ENCODE results near the gene PIK3C2G. TPM values are rescaled to one million over a fixed set of nuclear protein-coding genes. Genes with fewer than 3 reads are reported as not detected.

The PIK3C2G gene
- polyA plus RNA-seq, 2 of the 4 experiments (the other 2 are of a cell fraction), result 0.01 TPM; not detected in 1

DNA sequence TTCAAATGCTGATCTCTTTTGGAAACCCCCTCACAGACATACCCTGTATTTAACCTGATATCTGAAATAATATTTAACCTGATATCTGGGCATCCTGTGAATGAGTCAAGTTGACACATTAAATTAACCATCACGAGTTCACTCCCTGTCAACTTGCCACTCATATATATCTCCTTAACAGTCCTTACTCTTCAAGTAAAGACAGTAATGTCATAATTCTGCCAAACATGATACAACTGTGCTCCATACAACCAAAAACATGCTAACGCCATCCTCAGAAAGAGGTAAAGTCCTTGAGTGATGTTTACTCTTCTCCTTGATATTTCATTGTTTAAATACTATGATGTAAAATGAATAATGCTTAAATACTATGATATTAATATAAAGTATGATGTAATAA, 371.5 kb downstream of the PIK3C2G start:
- H3K4me3 ChIP-seq, result no peak overlapping the region
- WGBS (ENCODE audit: missing lambda C conversion rate), result 9% methylated on average over 2 of the region's 2 CpGs
- TF ChIP-seq, protein P1, sequence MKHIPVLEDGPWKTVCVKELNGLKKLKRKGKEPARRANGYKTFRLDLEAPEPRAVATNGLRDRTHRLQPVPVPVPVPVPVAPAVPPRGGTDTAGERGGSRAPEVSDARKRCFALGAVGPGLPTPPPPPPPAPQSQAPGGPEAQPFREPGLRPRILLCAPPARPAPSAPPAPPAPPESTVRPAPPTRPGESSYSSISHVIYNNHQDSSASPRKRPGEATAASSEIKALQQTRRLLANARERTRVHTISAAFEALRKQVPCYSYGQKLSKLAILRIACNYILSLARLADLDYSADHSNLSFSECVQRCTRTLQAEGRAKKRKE (CRISPR knock-in tag; IDR thresholded peaks at IDR 0.05; ENCODE audit: low read depth), result no peak
- TF ChIP-seq FOSL2 (IDR thresholded peaks at IDR 0.05) (no peak), FOSL2 (CRISPR knock-in tag; IDR thresholded peaks at IDR 0.05) (no peak), CBX2 (IDR thresholded peaks at IDR 0.05; ENCODE audit: borderline replicate concordance, low read depth) (no peak), CHD2 (IDR thresholded peaks at IDR 0.05; ENCODE audit: low read length, partially characterized antibody) (no peak), ESRRA (IDR thresholded peaks at IDR 0.05; ENCODE audit: borderline replicate concordance, low read length) (no peak), ZNF302 (CRISPR knock-in tag; IDR thresholded peaks at IDR 0.05) (no peak), RAD21 (conservative IDR thresholded peaks at IDR 0.05 in 1 of 2, IDR thresholded peaks at IDR 0.05 in 1 of 2) (no peak), ZFP36 (IDR thresholded peaks at IDR 0.05; ENCODE audit: borderline replicate concordance, partially characterized antibody) (no peak), PHF8 (IDR thresholded peaks at IDR 0.05; ENCODE audit: borderline replicate concordance, low read depth) (no peak), JUNB (IDR thresholded peaks at IDR 0.05) (no peak), MAZ (IDR thresholded peaks at IDR 0.05; ENCODE audit: borderline replicate concordance, low read depth, low read length) (no peak), HOXB13 (CRISPR knock-in tag; IDR thresholded peaks at IDR 0.05; ENCODE audit: low read depth) (no peak), RNF2 (IDR thresholded peaks at IDR 0.05; ENCODE audit: borderline replicate concordance, low read depth) (no peak), CEBPB (IDR thresholded peaks at IDR 0.05) (no peak), JUN (IDR thresholded peaks at IDR 0.05) (no peak), NFE2L2 (conservative IDR thresholded peaks at IDR 0.05; ENCODE audit: low read length) (no peak), GATA3 (IDR thresholded peaks at IDR 0.05; ENCODE audit: borderline replicate concordance) (no peak)
- no peak for DNase-seq (ENCODE audit: low read depth in 1 of 2, low spot score in 1 of 2)
- ATAC-seq, result no peak
- ChIA-PET CTCF (no interaction called here), POLR2A (no interaction called here)
- H3K4me1 ChIP-seq, result no peaks in the 10 kb centered on the region
- no peak overlapping the region for H3K27ac ChIP-seq
- no peak overlapping the region for H3K4me2 ChIP-seq
- no peak for FAIRE-seq
- H3K9me3 ChIP-seq, result no peaks in the 10 kb centered on the region; the same call in 2 of the 3 replicates

DNA sequence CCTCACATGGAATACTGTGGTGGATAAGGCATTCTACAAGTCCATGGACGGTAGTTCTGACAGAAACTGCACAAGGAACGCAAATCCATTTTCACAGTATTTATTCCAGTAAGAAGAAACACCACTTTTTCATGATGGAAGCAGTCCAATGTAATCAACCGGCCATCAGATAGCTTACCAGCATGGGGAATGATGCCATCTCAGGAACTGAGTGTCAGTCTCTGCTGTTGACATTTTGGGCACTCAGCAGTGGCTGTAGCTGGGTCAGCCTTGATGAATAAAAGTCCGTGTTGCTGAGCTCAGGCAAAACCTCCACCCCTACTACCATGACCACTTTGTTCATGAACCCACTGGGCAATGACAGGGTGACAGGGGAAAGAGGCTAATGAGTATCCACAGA, 373.1 kb downstream of the PIK3C2G start:
- no peak overlapping the region for H3K4me3 ChIP-seq
- DNase-seq (ENCODE audit: low read depth in 1 of 2, low spot score in 1 of 2) (no peak), ATAC-seq (no peak), FAIRE-seq (no peak)
- POLR2A ChIA-PET, result no interaction called here
- WGBS (ENCODE audit: missing lambda C conversion rate), result 39% methylated on average over 4 of the region's 4 CpGs
- TF ChIP-seq, protein P2, sequence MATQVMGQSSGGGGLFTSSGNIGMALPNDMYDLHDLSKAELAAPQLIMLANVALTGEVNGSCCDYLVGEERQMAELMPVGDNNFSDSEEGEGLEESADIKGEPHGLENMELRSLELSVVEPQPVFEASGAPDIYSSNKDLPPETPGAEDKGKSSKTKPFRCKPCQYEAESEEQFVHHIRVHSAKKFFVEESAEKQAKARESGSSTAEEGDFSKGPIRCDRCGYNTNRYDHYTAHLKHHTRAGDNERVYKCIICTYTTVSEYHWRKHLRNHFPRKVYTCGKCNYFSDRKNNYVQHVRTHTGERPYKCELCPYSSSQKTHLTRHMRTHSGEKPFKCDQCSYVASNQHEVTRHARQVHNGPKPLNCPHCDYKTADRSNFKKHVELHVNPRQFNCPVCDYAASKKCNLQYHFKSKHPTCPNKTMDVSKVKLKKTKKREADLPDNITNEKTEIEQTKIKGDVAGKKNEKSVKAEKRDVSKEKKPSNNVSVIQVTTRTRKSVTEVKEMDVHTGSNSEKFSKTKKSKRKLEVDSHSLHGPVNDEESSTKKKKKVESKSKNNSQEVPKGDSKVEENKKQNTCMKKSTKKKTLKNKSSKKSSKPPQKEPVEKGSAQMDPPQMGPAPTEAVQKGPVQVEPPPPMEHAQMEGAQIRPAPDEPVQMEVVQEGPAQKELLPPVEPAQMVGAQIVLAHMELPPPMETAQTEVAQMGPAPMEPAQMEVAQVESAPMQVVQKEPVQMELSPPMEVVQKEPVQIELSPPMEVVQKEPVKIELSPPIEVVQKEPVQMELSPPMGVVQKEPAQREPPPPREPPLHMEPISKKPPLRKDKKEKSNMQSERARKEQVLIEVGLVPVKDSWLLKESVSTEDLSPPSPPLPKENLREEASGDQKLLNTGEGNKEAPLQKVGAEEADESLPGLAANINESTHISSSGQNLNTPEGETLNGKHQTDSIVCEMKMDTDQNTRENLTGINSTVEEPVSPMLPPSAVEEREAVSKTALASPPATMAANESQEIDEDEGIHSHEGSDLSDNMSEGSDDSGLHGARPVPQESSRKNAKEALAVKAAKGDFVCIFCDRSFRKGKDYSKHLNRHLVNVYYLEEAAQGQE (IDR thresholded peaks at IDR 0.05), result no peak
- TF ChIP-seq HOXB13 (CRISPR knock-in tag; IDR thresholded peaks at IDR 0.05; ENCODE audit: low read depth), result no peak
- no peak for TF ChIP-seq RNF2 (IDR thresholded peaks at IDR 0.05; ENCODE audit: borderline replicate concordance, low read depth)
- TF ChIP-seq MAZ (IDR thresholded peaks at IDR 0.05; ENCODE audit: borderline replicate concordance, low read depth, low read length), result no peak
- no peak for TF ChIP-seq ZFP36 (IDR thresholded peaks at IDR 0.05; ENCODE audit: borderline replicate concordance, partially characterized antibody)
- TF ChIP-seq FOSB (CRISPR knock-in tag; IDR thresholded peaks at IDR 0.05), result no peak
- TF ChIP-seq, protein P3, sequence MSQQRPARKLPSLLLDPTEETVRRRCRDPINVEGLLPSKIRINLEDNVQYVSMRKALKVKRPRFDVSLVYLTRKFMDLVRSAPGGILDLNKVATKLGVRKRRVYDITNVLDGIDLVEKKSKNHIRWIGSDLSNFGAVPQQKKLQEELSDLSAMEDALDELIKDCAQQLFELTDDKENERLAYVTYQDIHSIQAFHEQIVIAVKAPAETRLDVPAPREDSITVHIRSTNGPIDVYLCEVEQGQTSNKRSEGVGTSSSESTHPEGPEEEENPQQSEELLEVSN (IDR thresholded peaks at IDR 0.05; ENCODE audit: borderline replicate concordance, low read depth), result no peak
- no peak for TF ChIP-seq ZC3H11A (IDR thresholded peaks at IDR 0.05)
- TF ChIP-seq HDAC2 (IDR thresholded peaks at IDR 0.05), result no peak
- TF ChIP-seq ZNF302 (CRISPR knock-in tag; IDR thresholded peaks at IDR 0.05), result no peak
- no peaks in the 10 kb centered on the region for H3K4me1 ChIP-seq
- no peak overlapping the region for H3K4me2 ChIP-seq
- H3K27ac ChIP-seq, result no peak overlapping the region
- CTCF ChIA-PET, result no interaction called here
- no peaks in the 10 kb centered on the region; the same call in 2 of the 3 replicates for H3K9me3 ChIP-seq
